Stomach (tissue), 4 donors: ENCODE results near the gene SYF2.
"Not testable (repeated sequence)": the region's sequence is repeated elsewhere in the genome, so short reads cannot be mapped to it uniquely, and the experiment has no call there.

Experiments
- EP300 ChIP-seq: sonication (generic); formaldehyde crosslinking; IDR thresholded peaks from one replicate; pipeline ENCODE4 v1.6.1; 2017; ENCODE audit warnings: antibody characterized with exemption
- POLR2A ChIP-seq, 4 donors: fragments of 450-650 bp; IDR thresholded peaks; one replicate each; pipeline ENCODE4 v1.6.1; 2016; ENCODE audit warnings: antibody characterized with exemption in 4 of 4, control low read depth in 2 of 4, mild to moderate bottlenecking in 1 of 4, moderate library complexity in 1 of 4
- TF ChIP-seq, protein P1 (sequence below), 7 experiments: fragments of 450-650 bp in 4 of 7; fragments of 200-600 bp in 3 of 7; sonication (generic) in 3 of 7; IDR thresholded peaks; one replicate each; pipeline ENCODE4 v1.5.1; 2016 to 2019; ENCODE audit warnings: antibody characterized with exemption in 7 of 7, control low read depth in 2 of 7, mild to moderate bottlenecking in 1 of 7

GRCh38 chr1:25259813-25260212, 27.5 kb upstream of the SYF2 start:
- TF ChIP-seq POLR2A (IDR thresholded peaks at IDR 0.05); EP300: not testable (repeated sequence)
- TF ChIP-seq, protein P1, sequence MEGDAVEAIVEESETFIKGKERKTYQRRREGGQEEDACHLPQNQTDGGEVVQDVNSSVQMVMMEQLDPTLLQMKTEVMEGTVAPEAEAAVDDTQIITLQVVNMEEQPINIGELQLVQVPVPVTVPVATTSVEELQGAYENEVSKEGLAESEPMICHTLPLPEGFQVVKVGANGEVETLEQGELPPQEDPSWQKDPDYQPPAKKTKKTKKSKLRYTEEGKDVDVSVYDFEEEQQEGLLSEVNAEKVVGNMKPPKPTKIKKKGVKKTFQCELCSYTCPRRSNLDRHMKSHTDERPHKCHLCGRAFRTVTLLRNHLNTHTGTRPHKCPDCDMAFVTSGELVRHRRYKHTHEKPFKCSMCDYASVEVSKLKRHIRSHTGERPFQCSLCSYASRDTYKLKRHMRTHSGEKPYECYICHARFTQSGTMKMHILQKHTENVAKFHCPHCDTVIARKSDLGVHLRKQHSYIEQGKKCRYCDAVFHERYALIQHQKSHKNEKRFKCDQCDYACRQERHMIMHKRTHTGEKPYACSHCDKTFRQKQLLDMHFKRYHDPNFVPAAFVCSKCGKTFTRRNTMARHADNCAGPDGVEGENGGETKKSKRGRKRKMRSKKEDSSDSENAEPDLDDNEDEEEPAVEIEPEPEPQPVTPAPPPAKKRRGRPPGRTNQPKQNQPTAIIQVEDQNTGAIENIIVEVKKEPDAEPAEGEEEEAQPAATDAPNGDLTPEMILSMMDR (IDR thresholded peaks at IDR 0.05), result not testable (repeated sequence)
